Ureter (tissue), 1 donor: Measurements from ENCODE around the gene ITCH. TPM values are rescaled to one million over a fixed set of nuclear protein-coding genes. Genes with fewer than 3 reads are reported as not detected.
A peak's percentile ranks its signal among the peaks of the same experiment; 100 is the strongest.
"Not testable (repeated sequence)": the region's sequence is repeated elsewhere in the genome, so short reads cannot be mapped to it uniquely, and the experiment has no call there.

Source experiments
- DNase-seq: peaks from one replicate; pipeline ENCODE4 v3.0.0-alpha.2; 2020; ENCODE audit warnings: low spot score
- total RNA-seq: library from RNA; stranded (reverse); gene quantifications from one replicate; pipeline ENCODE4 v1.2.4, GENCODE V29; 2023
- donor health status: DM: yes; HTN: yes; CAD: no.

ITCH gene
- total RNA-seq, 1 donor from 2014 or later: 65.0 TPM

GRCh38 chr20:34452281-34452982 is 89.4 kb downstream of the ITCH start:
- DNase-seq: no peak

GRCh38 chr20:34458631-34459030 is 95.6 kb downstream of the ITCH start:
- no peak for DNase-seq

- no peak for DNase-seq
Observed at GRCh38 chr20:34459209-34459897, 96.3 kb downstream of the ITCH start.

- no peak for DNase-seq
Observed at GRCh38 chr20:34461779-34462087, 98.7 kb downstream of the ITCH start.

- no peak for DNase-seq
Observed at GRCh38 chr20:34468951-34469350, 105.9 kb downstream of the ITCH start.

GRCh38 chr20:34472246-34472925 is 109.3 kb downstream of the ITCH start:
- no peak for DNase-seq

- DNase-seq: no peak
Observed at GRCh38 chr20:34473262-34473883, 110.3 kb downstream of the ITCH start.

GRCh38 chr20:34475979-34476736 is 113.1 kb downstream of the ITCH start:
- peak; percentile 48 for DNase-seq

GRCh38 chr20:34479627-34480026 is 116.6 kb downstream of the ITCH start:
- DNase-seq: no peak

- not testable (repeated sequence) for DNase-seq
Observed at GRCh38 chr20:34482154-34482553, 119.1 kb downstream of the ITCH start.

GRCh38 chr20:34483585-34484220 is 120.6 kb downstream of the ITCH start:
- DNase-seq: not testable (repeated sequence)

GRCh38 chr20:34485068-34485634 is 122.1 kb downstream of the ITCH start:
- no peak for DNase-seq

- DNase-seq: no peak
Observed at GRCh38 chr20:34491226-34491931, 128.3 kb downstream of the ITCH start.

- no peak for DNase-seq
Observed at GRCh38 chr20:34491932-34492509, 128.9 kb downstream of the ITCH start.

- no peak for DNase-seq
Observed at GRCh38 chr20:34493646-34494045, 130.6 kb downstream of the ITCH start.

GRCh38 chr20:34495307-34495706 is 132.2 kb downstream of the ITCH start:
- no peak for DNase-seq

- no peak for DNase-seq
Observed at GRCh38 chr20:34495916-34496315, 132.8 kb downstream of the ITCH start.

GRCh38 chr20:34497596-34497995 is 134.5 kb downstream of the ITCH start:
- not testable (repeated sequence) for DNase-seq

GRCh38 chr20:34500823-34501222 is 137.8 kb downstream of the ITCH start:
- DNase-seq: no peak

GRCh38 chr20:34506480-34506879 is 143.4 kb downstream of the ITCH start:
- DNase-seq: no peak
